ENCODE measurements around the gene OBSCN. TPM values are rescaled to one million over a fixed set of nuclear protein-coding genes. Genes with fewer than 3 reads are reported as not detected.

Gene OBSCN
- total and polyA plus RNA-seq, 5 donors, result 144 to 234 (median 188) TPM

DNA sequence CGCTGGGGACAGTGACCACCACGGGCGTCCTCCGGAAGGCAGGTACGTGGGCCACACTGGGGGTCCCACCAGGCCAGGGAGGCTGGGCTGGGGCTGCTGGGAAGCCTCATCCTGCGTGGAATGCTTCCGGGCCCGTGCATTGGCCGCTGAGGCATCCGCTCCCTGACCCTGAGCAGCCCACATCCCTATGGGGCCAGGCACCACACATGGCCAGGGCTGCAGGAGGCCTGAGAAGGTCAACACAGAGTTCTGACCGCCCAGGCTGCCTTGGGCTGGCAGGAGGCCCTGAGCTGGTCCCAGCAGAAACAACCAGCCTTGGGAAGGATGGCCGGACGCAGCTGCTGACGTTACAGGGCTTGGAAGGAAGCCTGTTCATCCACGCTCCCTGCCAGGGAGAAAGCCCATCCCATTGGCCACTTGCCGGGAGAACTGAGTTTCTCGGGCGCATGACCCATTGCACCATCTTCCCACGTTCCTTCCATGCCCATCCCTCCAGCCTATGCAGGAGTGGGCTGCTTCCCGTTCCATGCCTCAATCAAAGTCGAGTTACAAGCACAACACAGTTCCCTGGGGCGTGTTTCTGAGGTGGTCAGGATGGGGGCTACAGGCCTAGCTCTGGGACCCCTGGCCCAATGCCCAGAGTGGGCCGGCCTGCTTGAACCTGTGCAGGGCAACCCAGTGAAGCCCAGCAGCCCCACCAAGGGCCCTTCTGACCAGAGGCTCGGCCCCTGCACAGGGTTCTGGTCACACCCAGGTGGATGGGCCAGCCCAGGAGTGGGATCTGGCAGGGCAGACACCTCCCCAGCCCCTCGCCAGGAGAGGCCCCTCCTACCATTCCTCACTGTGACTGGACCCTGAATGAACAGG is 167.1 kb downstream of the OBSCN start:
- H3K4me1 ChIP-seq (ENCODE audit: control insufficient read depth, insufficient read depth, low read length), result peaks cover 4% of the 10 kb centered on the region
- no peaks in the 10 kb centered on the region for H3K9me3 ChIP-seq (ENCODE audit: control insufficient read depth, low read length)
- ATAC-seq (peak; percentile 70 to 80), DNase-seq (peak; percentile 95 to 96 (median 95))
- 40% methylated on average over 25 of the region's 25 CpGs for WGBS
- intact Hi-C loops (cut with DNase I), result no loop called here
- H3K27ac ChIP-seq (ENCODE audit: low read length), result peak overlapping the region; percentile 55
- no peaks in the 10 kb centered on the region for H3K27me3 ChIP-seq (ENCODE audit: control insufficient read depth, insufficient read depth)
- H3K4me3 ChIP-seq (ENCODE audit: low read length), result no peak overlapping the region

DNA sequence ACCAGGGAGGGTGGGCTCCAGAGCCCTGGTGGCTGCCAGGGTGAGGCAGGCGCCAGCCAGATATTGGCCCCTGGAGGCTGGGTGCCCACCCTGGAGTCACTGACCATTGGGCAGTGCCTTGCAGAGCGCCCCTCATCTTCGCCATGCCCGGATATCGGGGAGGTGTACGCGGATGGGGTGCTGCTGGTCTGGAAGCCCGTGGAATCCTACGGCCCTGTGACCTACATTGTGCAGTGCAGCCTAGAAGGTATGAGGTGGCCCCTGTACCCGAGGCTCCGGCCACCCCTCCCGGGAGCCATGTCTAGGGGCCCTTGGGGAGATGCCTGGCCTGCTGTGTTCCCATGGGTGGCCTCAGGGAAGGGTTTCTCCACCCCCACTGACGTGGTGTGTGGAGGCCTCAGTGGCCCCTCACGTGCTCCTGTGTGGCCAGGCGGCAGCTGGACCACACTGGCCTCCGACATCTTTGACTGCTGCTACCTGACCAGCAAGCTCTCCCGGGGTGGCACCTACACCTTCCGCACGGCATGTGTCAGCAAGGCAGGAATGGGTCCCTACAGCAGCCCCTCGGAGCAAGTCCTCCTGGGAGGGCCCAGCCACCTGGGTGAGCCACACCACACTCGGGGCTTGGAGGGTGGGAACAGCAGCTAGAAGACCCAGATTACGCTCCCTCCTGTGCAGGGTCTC is 167.9 kb downstream of the OBSCN start:
- H3K9me3 ChIP-seq (ENCODE audit: control insufficient read depth, low read length), result no peaks in the 10 kb centered on the region
- ATAC-seq, result no peak
- peak in 1 of 3 donors; percentile 57 for DNase-seq
- intact Hi-C loops (cut with DNase I), result no loop called here
- WGBS, result 96% methylated on average over 22 of the region's 22 CpGs
- H3K27ac ChIP-seq (ENCODE audit: low read length), result peak overlapping the region; percentile 16
- H3K4me1 ChIP-seq (ENCODE audit: control insufficient read depth, insufficient read depth, low read length), result peaks cover 4% of the 10 kb centered on the region
- no peak overlapping the region for H3K4me3 ChIP-seq (ENCODE audit: low read length)
- no peaks in the 10 kb centered on the region for H3K27me3 ChIP-seq (ENCODE audit: control insufficient read depth, insufficient read depth)

DNA sequence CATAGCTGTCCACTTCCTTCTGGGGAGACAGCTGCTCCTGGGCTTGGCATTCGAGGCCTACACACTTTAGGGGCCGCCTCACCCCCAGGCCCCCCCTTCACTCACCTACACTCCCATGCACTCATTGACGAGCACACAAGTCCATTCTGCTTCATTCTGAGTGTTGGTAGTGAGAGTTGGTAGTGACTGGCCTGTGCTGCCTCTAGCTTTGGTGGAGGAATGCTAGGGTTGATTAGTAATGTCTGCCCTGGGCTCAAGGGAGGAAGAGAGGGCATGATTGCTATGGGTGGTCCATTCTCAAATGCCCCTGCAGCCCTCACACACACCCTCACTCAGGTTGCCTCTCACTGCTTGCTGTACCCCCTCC is 168.4 kb downstream of the OBSCN start:
- ATAC-seq, result no peak
- Histone ChIP-seq H3K27me3 (ENCODE audit: control insufficient read depth, insufficient read depth) (no peaks in the 10 kb centered on the region), H3K4me3 (ENCODE audit: low read length) (no peak overlapping the region), H3K9me3 (ENCODE audit: control insufficient read depth, low read length) (no peaks in the 10 kb centered on the region), H3K27ac (ENCODE audit: low read length) (no peak overlapping the region), H3K4me1 (ENCODE audit: control insufficient read depth, insufficient read depth, low read length) (peaks cover 4% of the 10 kb centered on the region)
- intact Hi-C loops (cut with DNase I), result no loop called here
- WGBS, result 86% methylated on average over 3 of the region's 3 CpGs
- no peak for DNase-seq

DNA sequence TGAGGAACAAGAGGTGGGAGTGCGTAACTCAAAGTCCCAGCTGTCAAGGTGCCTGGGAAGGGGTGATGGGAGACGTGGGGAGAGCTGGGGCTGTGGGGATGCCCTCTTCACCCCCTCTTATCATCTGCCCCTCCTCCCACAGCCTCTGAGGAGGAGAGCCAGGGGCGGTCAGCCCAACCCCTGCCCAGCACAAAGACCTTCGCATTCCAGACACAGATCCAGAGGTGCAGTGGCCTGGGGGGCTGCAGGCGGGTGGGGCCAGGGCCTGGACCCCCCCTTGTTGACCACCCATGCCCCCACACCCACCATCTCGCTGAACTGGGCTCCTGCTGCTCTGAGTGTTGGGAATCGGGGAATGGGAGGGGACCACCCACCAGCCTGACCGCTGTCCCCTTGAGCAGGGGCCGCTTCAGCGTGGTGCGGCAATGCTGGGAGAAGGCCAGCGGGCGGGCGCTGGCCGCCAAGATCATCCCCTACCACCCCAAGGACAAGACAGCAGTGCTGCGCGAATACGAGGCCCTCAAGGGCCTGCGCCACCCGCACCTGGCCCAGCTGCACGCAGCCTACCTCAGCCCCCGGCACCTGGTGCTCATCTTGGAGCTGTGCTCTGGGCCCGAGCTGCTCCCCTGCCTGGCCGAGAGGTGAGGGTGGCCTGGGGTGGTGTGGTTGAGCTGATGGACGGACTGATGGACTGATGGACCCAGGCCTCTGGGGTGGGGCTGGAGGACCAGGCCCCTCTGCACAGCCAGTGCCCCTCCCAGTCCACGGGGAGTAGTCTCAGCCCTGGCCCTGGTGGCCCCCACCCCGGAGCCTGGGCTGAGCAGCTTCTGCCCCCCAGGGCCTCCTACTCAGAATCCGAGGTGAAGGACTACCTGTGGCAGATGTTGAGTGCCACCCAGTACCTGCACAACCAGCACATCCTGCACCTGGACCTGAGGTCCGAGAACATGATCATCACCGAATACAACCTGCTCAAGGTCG is 169.1 kb downstream of the OBSCN start:
- no peak overlapping the region for H3K27ac ChIP-seq (ENCODE audit: low read length)
- DNase-seq (peak in 1 of 3 donors; percentile 72), ATAC-seq (no peak)
- no peak overlapping the region for H3K4me3 ChIP-seq (ENCODE audit: low read length)
- H3K9me3 ChIP-seq (ENCODE audit: control insufficient read depth, low read length), result no peaks in the 10 kb centered on the region
- intact Hi-C loops (cut with DNase I), result no loop called here
- no peaks in the 10 kb centered on the region for H3K27me3 ChIP-seq (ENCODE audit: control insufficient read depth, insufficient read depth)
- 88% methylated on average over 31 of the region's 31 CpGs for WGBS
- peaks cover 4% of the 10 kb centered on the region for H3K4me1 ChIP-seq (ENCODE audit: control insufficient read depth, insufficient read depth, low read length)

DNA sequence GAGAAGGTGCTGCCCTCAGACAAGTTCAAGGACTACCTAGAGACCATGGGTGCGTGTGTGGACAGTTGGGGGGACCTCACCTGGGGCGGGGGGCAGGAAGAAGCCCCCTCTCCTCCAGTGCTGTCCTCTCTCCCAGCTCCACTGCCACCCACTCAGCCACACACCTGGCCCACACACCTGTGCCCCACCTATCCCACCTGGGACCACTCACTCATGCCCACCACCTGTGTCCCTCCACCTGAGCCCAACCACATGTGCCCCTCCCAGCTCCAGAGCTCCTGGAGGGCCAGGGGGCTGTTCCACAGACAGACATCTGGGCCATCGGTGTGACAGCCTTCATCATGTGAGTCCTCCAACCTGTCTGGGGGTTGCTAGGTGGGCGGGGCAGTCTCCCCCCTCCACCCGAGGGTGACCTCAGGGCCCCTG is 169.8 kb downstream of the OBSCN start:
- Histone ChIP-seq H3K4me1 (ENCODE audit: control insufficient read depth, insufficient read depth, low read length) (peaks cover 4% of the 10 kb centered on the region), H3K27me3 (ENCODE audit: control insufficient read depth, insufficient read depth) (no peaks in the 10 kb centered on the region), H3K9me3 (ENCODE audit: control insufficient read depth, low read length) (no peaks in the 10 kb centered on the region), H3K27ac (ENCODE audit: low read length) (no peak overlapping the region), H3K4me3 (ENCODE audit: low read length) (no peak overlapping the region)
- DNase-seq, result peak in 1 of 3 donors; percentile 71
- no peak for ATAC-seq
- intact Hi-C loops (cut with DNase I), result no loop called here
- WGBS, result 70% methylated on average over 5 of the region's 5 CpGs

DNA sequence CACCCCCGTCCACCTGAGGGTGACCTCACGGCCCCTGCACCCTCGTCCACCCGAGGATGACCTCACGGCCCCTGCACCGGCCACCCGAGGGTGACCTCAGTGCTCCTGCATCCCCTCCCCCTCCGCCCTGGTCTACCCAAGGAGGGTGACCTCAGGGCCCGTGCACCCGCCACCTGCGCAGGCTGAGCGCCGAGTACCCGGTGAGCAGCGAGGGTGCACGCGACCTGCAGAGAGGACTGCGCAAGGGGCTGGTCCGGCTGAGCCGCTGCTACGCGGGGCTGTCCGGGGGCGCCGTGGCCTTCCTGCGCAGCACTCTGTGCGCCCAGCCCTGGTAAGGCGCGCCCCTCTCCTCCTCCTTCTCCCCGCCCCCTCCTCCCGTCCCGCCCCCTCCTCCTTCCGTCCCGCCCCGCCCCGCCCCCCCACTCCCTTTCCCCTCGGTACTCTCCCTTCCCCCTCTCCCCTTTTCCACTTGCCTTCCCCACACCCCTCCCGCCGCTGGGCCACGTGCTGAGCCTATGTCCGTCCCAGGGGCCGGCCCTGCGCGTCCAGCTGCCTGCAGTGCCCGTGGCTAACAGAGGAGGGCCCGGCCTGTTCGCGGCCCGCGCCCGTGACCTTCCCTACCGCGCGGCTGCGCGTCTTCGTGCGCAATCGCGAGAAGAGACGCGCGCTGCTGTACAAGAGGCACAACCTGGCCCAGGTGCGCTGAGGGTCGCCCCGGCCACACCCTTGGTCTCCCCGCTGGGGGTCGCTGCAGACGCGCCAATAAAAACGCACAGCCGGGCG is 170.4 kb downstream of the OBSCN start:
- Histone ChIP-seq H3K4me1 (ENCODE audit: control insufficient read depth, insufficient read depth, low read length) (peaks cover 4% of the 10 kb centered on the region), H3K4me3 (ENCODE audit: low read length) (peak overlapping the region; percentile 11), H3K27me3 (ENCODE audit: control insufficient read depth, insufficient read depth) (no peaks in the 10 kb centered on the region), H3K9me3 (ENCODE audit: control insufficient read depth, low read length) (no peaks in the 10 kb centered on the region), H3K27ac (ENCODE audit: low read length) (peak overlapping the region; percentile 24)
- DNase-seq, result peak; percentile 88 to 96 (median 96)
- ATAC-seq, result peak; percentile 71 to 80
- intact Hi-C loops (cut with DNase I), result no loop called here
- 11% methylated on average over 70 of the region's 73 CpGs for WGBS

DNA sequence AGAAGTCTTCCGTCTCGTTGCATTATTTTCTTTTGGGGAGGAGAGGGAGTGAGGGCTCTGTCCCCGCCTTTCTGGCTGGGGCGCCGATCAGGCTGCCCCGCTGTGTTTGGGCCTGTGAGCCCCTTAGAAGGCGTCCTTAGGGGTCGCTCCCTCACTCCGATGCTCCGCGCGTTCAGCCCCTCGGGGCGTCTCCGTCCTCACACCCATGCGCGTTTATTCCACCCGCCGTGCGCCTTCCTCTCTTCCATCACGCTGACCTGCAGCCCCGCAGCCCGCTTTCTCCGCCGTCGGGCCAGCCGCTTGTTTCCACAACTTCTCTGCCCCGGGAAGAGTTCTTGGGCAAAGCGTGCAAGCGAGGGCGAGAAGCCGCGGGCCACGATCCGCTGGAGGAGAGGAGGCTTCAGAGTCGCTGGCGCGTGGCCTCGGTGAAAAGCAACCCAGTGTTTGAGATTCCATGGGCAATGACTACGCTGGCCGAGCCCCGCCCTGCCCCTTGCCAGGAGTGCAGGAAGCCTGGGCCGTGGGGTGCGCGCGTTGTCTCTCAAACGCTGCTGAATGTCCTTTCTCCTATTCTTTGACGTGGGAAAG is 171.1 kb downstream of the OBSCN start:
- DNase-seq (peak in 2 of 3 donors; percentile 73 to 81), ATAC-seq (peak in 1 of 2 donors; percentile 0)
- Histone ChIP-seq H3K4me1 (ENCODE audit: control insufficient read depth, insufficient read depth, low read length) (peaks cover 4% of the 10 kb centered on the region), H3K4me3 (ENCODE audit: low read length) (peak overlapping the region; percentile 11), H3K9me3 (ENCODE audit: control insufficient read depth, low read length) (no peaks in the 10 kb centered on the region), H3K27ac (ENCODE audit: low read length) (peak overlapping the region; percentile 24), H3K27me3 (ENCODE audit: control insufficient read depth, insufficient read depth) (no peaks in the 10 kb centered on the region)
- intact Hi-C loops (cut with DNase I), result no loop called here
- 16% methylated on average over 48 of the region's 48 CpGs for WGBS

DNA sequence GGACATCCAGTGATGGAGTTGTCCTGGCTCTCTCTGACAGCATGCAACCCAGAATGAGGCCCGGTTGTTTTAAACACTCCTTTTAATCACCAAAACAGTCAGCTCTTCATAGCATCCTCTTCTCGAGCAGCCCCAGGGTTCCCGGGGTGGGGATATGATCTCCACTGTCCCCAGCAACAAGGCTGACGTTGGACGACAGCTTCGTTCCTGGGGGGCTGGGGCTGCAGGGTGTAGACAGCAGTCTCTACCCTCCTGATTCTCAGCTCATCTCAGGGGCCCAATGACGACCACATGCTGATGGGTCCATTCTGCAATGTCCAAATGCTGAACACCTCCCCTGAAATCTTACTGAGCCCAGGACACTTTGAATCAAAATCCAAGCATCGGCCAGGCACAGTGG is 171.8 kb downstream of the OBSCN start:
- no peak overlapping the region for H3K27ac ChIP-seq (ENCODE audit: low read length)
- intact Hi-C loops (cut with DNase I), result no loop called here
- DNase-seq (no peak), ATAC-seq (no peak)
- H3K4me3 ChIP-seq (ENCODE audit: low read length), result no peak overlapping the region
- H3K4me1 ChIP-seq (ENCODE audit: control insufficient read depth, insufficient read depth, low read length), result peaks cover 4% of the 10 kb centered on the region
- H3K9me3 ChIP-seq (ENCODE audit: control insufficient read depth, low read length), result no peaks in the 10 kb centered on the region
- no peaks in the 10 kb centered on the region for H3K27me3 ChIP-seq (ENCODE audit: control insufficient read depth, insufficient read depth)
- WGBS, result 80% methylated on average over 8 of the region's 8 CpGs

DNA sequence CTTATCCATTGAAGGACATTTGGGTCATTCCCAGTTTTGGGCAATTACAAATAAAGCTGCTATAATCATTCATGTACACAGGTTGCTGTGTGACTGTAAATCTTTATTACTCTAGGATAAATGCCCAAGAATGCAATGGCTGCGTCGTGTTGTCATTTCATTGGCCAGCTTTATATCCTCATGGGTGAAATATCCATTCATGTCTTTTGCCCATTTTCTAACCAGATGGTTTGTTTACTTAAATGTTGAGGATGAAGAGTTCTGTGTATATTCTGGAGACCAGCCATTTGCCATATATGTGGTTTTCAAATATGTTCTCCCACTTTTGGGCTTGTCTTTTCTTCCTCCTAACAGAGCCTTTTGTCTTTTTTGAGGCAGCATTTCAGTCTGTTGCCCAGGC is 173.5 kb downstream of the OBSCN start:
- no peaks in the 10 kb centered on the region for H3K9me3 ChIP-seq (ENCODE audit: control insufficient read depth, low read length)
- 89% methylated on average over 2 of the region's 2 CpGs for WGBS
- H3K4me1 ChIP-seq (ENCODE audit: control insufficient read depth, insufficient read depth, low read length), result no peaks in the 10 kb centered on the region
- no peak overlapping the region for H3K4me3 ChIP-seq (ENCODE audit: low read length)
- H3K27me3 ChIP-seq (ENCODE audit: control insufficient read depth, insufficient read depth), result no peaks in the 10 kb centered on the region
- DNase-seq (no peak), ATAC-seq (no peak)
- intact Hi-C loops (cut with DNase I), result no loop called here
- no peak overlapping the region for H3K27ac ChIP-seq (ENCODE audit: low read length)

DNA sequence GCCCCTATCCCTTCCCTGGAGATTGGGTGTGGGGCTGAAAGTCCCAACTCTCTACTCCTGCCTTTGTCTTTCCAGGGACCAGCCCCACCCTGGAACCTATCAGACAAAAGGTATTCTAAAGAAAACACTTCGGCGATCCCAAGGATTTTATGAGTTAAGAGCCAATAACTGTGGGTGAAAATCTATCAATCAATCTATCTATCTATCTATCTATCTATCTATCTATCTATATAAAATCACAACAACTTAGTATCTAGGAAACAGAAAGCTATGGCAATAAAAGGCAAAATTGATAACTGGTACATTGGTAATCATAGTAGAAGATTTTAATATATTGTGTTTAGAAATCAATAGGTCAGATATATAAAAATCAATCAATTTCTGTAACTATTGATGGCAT is 175.9 kb downstream of the OBSCN start:
- Histone ChIP-seq H3K4me1 (ENCODE audit: control insufficient read depth, insufficient read depth, low read length) (no peaks in the 10 kb centered on the region), H3K27ac (ENCODE audit: low read length) (no peak overlapping the region), H3K27me3 (ENCODE audit: control insufficient read depth, insufficient read depth) (no peaks in the 10 kb centered on the region), H3K9me3 (ENCODE audit: control insufficient read depth, low read length) (no peaks in the 10 kb centered on the region), H3K4me3 (ENCODE audit: low read length) (no peak overlapping the region)
- ATAC-seq, result no peak
- intact Hi-C loops (cut with DNase I), result no loop called here
- WGBS, result 91% methylated on average over 2 of the region's 2 CpGs
- no peak for DNase-seq

All from right cardiac atrium (tissue), 5 donors.